Loucy (cell line): Measurements from ENCODE around the gene UBE2C.

Experiments used
- H2AFZ ChIP-seq: fragments of 200-600 bp; sonication (generic); 2 replicates; pipeline ENCODE4 v1.6.0; 2016; ENCODE audit warnings: antibody characterized with exemption, mild to moderate bottlenecking, low read length, moderate library complexity
- H3F3A ChIP-seq: fragments of 200-600 bp; 2 replicates; pipeline ENCODE4 v1.6.0; 2016; ENCODE audit warnings: antibody characterized with exemption, low read depth, mild to moderate bottlenecking
- H3K27me3 ChIP-seq: fragments of 200-600 bp; sonication (generic); 2 replicates; pipeline ENCODE4 v1.6.1; 2014; ENCODE audit warnings: low read length, mild to moderate bottlenecking; ENCODE audit not compliant: insufficient read depth, poor library complexity, severe bottlenecking
- H3K36me3 ChIP-seq: fragments of 200-600 bp; sonication (generic); 2 replicates; pipeline ENCODE4 v1.6.1; 2016; ENCODE audit warnings: low read length; ENCODE audit not compliant: insufficient read depth
- H3K4me1 ChIP-seq: fragments of 200-600 bp; sonication (generic); 2 replicates; pipeline ENCODE4 v1.5.1; 2014; ENCODE audit warnings: low read length, mild to moderate bottlenecking; ENCODE audit not compliant: insufficient read depth, poor library complexity, severe bottlenecking
- H3K4me2 ChIP-seq: fragments of 200-600 bp; sonication (generic); 2 replicates; pipeline ENCODE4 v1.6.0; 2014; ENCODE audit warnings: antibody characterized with exemption, low read length, low read depth, mild to moderate bottlenecking; ENCODE audit not compliant: poor library complexity, severe bottlenecking
- H3K4me3 ChIP-seq: fragments of 200-600 bp; sonication (generic); 2 replicates; pipeline ENCODE4 v1.5.1; 2014; ENCODE audit warnings: low read length, mild to moderate bottlenecking, mixed read lengths; ENCODE audit not compliant: poor library complexity, severe bottlenecking
- H3K79me2 ChIP-seq: fragments of 200-600 bp; sonication (generic); 2 replicates; pipeline ENCODE4 v1.6.1; 2014; ENCODE audit warnings: low read length; ENCODE audit not compliant: insufficient read depth
- H3K9ac ChIP-seq: fragments of 200-600 bp; sonication (generic); 2 replicates; pipeline ENCODE4 v1.6.0; 2014; ENCODE audit warnings: mild to moderate bottlenecking, low read depth, low read length, moderate library complexity; ENCODE audit not compliant: poor library complexity, severe bottlenecking
- H3K9me2 ChIP-seq: fragments of 200-600 bp; sonication (generic); replicated peaks from 2 replicates; pipeline ENCODE4 v1.6.1; 2016; ENCODE audit warnings: low read depth, low read length, mixed read lengths
- H3K9me3 ChIP-seq: fragments of 200-600 bp; sonication (generic); 2 replicates; pipeline ENCODE4 v1.6.1; 2014; ENCODE audit warnings: mild to moderate bottlenecking, antibody characterized with exemption, low read length, low read depth; ENCODE audit not compliant: insufficient read depth
- H4K20me1 ChIP-seq: fragments of 200-600 bp; sonication (generic); 2 replicates; pipeline ENCODE4 v1.6.0; 2014; ENCODE audit warnings: antibody characterized with exemption, low read length, mild to moderate bottlenecking; ENCODE audit not compliant: insufficient read depth, poor library complexity, severe bottlenecking
- EZH2phosphoT487 ChIP-seq: fragments of 200-600 bp; IDR thresholded peaks from 2 replicates; pipeline ENCODE4 v1.6.1; 2018; ENCODE audit warnings: antibody characterized with exemption, mild to moderate bottlenecking, moderate library complexity, borderline replicate concordance
- TF ChIP-seq, protein P1 (sequence below): fragments of 200-600 bp; sonication (generic); conservative IDR thresholded peaks from 2 replicates; pipeline ENCODE4 v1.5.1; 2014; ENCODE audit warnings: mild to moderate bottlenecking, antibody characterized with exemption, low read length

The UBE2C gene

DNA sequence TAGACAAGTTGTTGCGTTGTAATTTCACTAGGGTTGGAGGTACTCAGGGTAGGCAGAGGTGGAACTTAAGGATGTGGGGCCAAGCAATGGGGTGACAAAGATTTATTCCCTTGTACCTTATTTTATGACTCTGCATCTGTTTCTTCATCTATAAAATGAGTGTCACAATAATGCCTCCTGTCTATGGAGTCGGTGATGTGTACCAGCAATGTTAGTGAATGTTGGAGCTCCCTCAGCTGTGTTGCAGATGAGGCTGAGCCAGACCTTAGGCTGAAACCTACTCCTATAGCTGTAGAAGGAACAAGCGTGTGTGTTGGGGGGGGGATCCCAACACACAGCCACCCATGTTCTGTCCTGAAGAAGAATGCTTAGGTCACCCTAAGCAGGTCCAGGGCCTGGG, 4.5 kb downstream of the UBE2C start:
- H3K9me2 ChIP-seq, result no peaks in the 10 kb centered on the region
- no peak overlapping the region for H2AFZ ChIP-seq
- H3K4me1 ChIP-seq, result peaks cover 27% of the 10 kb centered on the region
- peaks cover 48% of the 10 kb centered on the region for H3K79me2 ChIP-seq
- TF ChIP-seq, protein P1, sequence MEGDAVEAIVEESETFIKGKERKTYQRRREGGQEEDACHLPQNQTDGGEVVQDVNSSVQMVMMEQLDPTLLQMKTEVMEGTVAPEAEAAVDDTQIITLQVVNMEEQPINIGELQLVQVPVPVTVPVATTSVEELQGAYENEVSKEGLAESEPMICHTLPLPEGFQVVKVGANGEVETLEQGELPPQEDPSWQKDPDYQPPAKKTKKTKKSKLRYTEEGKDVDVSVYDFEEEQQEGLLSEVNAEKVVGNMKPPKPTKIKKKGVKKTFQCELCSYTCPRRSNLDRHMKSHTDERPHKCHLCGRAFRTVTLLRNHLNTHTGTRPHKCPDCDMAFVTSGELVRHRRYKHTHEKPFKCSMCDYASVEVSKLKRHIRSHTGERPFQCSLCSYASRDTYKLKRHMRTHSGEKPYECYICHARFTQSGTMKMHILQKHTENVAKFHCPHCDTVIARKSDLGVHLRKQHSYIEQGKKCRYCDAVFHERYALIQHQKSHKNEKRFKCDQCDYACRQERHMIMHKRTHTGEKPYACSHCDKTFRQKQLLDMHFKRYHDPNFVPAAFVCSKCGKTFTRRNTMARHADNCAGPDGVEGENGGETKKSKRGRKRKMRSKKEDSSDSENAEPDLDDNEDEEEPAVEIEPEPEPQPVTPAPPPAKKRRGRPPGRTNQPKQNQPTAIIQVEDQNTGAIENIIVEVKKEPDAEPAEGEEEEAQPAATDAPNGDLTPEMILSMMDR, result no peak
- no peak for TF ChIP-seq EZH2phosphoT487
- H3K27me3 ChIP-seq, result peaks cover 8% of the 10 kb centered on the region
- H3K4me3 ChIP-seq, result no peak overlapping the region
- H3F3A ChIP-seq, result peaks cover 2% of the 10 kb centered on the region; the same call in 1 of the 2 replicates
- peaks cover 22% of the 10 kb centered on the region; the same call in 1 of the 2 replicates for H3K36me3 ChIP-seq
- H3K9ac ChIP-seq, result no peak overlapping the region
- H3K9me3 ChIP-seq, result no peaks in the 10 kb centered on the region
- peak overlapping the region; percentile 86 for H3K4me2 ChIP-seq
- peaks cover 17% of the 10 kb centered on the region for H4K20me1 ChIP-seq

DNA sequence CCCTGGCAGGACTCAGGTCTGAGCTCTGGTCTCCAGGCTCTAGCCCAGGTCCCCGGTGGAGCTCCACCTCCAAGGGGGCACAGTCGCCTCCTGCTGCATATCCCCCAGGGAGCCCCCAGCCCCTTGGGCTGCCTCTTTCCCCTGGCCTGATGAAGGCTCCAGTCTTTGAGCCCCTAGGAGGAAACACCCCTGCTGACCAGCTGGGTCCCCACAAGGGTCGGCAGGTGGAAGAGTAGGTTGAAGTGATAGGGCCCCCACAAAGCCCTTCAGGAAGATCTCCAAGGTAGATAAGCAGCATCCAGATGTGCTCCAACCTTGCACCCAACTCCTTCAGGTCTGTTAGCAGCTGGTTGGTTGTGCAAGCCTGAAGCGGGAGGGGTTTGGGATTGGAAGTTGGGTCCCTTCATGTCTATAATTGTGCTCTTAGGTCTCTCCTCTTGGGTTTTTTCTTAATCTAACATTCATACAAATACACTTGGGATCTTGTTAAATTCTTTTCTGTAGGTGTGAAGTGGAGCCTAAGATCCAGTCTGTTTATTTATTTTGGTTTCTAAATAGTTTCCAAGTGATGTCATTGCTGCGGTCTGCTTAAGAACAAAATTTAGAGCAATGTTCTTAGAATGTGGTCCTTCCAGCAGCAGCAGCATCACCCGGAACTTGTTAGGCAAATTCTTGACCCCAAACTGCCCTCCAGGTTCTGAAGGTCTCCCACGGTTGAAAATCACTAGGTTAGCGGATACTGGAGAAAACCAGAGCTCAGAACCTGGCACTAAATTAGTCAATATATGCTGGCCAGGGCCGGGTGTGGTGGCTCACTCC, 5.1 kb downstream of the UBE2C start:
- peak overlapping the region; percentile 4 for H3K4me2 ChIP-seq

DNA sequence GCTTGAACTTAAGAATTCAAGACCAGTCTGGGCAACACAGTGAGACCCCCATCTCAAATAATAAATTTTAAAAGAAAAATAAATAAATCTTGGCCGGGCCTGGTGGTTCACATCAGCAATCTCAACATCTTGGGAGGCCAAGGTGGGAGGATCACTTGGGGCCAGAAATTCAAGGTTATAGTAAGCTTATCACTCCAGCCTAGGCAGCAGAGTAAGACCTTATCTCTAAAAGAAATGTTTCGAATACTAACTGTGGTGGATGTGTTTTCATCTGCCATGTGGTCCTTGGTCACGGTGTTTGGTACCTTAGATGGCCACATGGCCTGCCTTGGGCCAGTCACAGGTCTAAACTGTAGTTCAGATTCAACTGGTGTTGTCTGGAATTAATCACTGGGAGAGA, 5.8 kb downstream of the UBE2C start:
- Histone ChIP-seq H3F3A (peaks cover 2% of the 10 kb centered on the region; the same call in 1 of the 2 replicates), H3K4me1 (peaks cover 23% of the 10 kb centered on the region)
- TF ChIP-seq EZH2phosphoT487, result no peak
- TF ChIP-seq, protein P1, result no peak

More for the DNA sequence above, 5.1 kb downstream of the UBE2C start:
- no peak for TF ChIP-seq EZH2phosphoT487
- TF ChIP-seq, protein P1, result no peak
- H3F3A ChIP-seq, result peaks cover 2% of the 10 kb centered on the region; the same call in 1 of the 2 replicates
- H3K79me2 ChIP-seq, result peaks cover 42% of the 10 kb centered on the region
- H3K9me2 ChIP-seq, result no peaks in the 10 kb centered on the region
- no peaks in the 10 kb centered on the region for H3K9me3 ChIP-seq
- H3K27me3 ChIP-seq, result peaks cover 7% of the 10 kb centered on the region
- H2AFZ ChIP-seq, result no peak overlapping the region
- H3K4me3 ChIP-seq, result no peak overlapping the region
- H4K20me1 ChIP-seq, result peaks cover 17% of the 10 kb centered on the region
- peaks cover 27% of the 10 kb centered on the region for H3K4me1 ChIP-seq
- H3K36me3 ChIP-seq, result peaks cover 22% of the 10 kb centered on the region; the same call in 1 of the 2 replicates
- H3K9ac ChIP-seq, result no peak overlapping the region

More for the DNA sequence above, 5.8 kb downstream of the UBE2C start:
- peaks cover under 1% of the 10 kb centered on the region for H3K27me3 ChIP-seq
- peaks cover 22% of the 10 kb centered on the region; the same call in 1 of the 2 replicates for H3K36me3 ChIP-seq
- no peak overlapping the region for H3K4me3 ChIP-seq
- H3K9me2 ChIP-seq, result no peaks in the 10 kb centered on the region
- H2AFZ ChIP-seq, result no peak overlapping the region
- no peak overlapping the region for H3K4me2 ChIP-seq
- H3K79me2 ChIP-seq, result peaks cover 36% of the 10 kb centered on the region
- H4K20me1 ChIP-seq, result peaks cover 16% of the 10 kb centered on the region
- H3K9me3 ChIP-seq, result no peaks in the 10 kb centered on the region
- no peak overlapping the region for H3K9ac ChIP-seq
